ENCODE measurements around the gene THSD4.

THSD4 gene

GRCh38 chr15:71242292-71242691 lies 127.0 kb downstream of the THSD4 start:
- no peak overlapping the region for H3K9ac ChIP-seq
- H3K79me2 ChIP-seq (ENCODE audit: insufficient read depth, low read depth), result no peaks in the 10 kb centered on the region
- TF ChIP-seq, protein P1, sequence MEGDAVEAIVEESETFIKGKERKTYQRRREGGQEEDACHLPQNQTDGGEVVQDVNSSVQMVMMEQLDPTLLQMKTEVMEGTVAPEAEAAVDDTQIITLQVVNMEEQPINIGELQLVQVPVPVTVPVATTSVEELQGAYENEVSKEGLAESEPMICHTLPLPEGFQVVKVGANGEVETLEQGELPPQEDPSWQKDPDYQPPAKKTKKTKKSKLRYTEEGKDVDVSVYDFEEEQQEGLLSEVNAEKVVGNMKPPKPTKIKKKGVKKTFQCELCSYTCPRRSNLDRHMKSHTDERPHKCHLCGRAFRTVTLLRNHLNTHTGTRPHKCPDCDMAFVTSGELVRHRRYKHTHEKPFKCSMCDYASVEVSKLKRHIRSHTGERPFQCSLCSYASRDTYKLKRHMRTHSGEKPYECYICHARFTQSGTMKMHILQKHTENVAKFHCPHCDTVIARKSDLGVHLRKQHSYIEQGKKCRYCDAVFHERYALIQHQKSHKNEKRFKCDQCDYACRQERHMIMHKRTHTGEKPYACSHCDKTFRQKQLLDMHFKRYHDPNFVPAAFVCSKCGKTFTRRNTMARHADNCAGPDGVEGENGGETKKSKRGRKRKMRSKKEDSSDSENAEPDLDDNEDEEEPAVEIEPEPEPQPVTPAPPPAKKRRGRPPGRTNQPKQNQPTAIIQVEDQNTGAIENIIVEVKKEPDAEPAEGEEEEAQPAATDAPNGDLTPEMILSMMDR (conservative IDR thresholded peaks at IDR 0.05; ENCODE audit: low read depth, low read length), result no peak
- no peak overlapping the region for H2AFZ ChIP-seq (ENCODE audit: low read depth)
- H3K4me1 ChIP-seq (ENCODE audit: low read depth, poor library complexity, severe bottlenecking), result no peaks in the 10 kb centered on the region
- H3K36me3 ChIP-seq (ENCODE audit: insufficient read depth), result no peaks in the 10 kb centered on the region
- H3K27ac ChIP-seq, result no peak overlapping the region
- no peaks in the 10 kb centered on the region for H4K20me1 ChIP-seq (ENCODE audit: insufficient read depth)
- no peaks in the 10 kb centered on the region for H3K27me3 ChIP-seq (ENCODE audit: insufficient read depth, low read depth)
- no peak overlapping the region for H3K4me3 ChIP-seq (IDR thresholded peaks at IDR 0.05; ENCODE audit: insufficient read depth, low read depth, low read length)
- no peak overlapping the region for H3K4me2 ChIP-seq

- H3K4me3 ChIP-seq (IDR thresholded peaks at IDR 0.05; ENCODE audit: insufficient read depth, low read depth, low read length), result no peak overlapping the region
- TF ChIP-seq, protein P1 (conservative IDR thresholded peaks at IDR 0.05; ENCODE audit: low read depth, low read length), result no peak
- no peaks in the 10 kb centered on the region for H3K4me1 ChIP-seq (ENCODE audit: low read depth, poor library complexity, severe bottlenecking)
- no peak overlapping the region for H2AFZ ChIP-seq (ENCODE audit: low read depth)
- H3K9ac ChIP-seq, result no peak overlapping the region
- no peak overlapping the region for H3K27ac ChIP-seq
- no peaks in the 10 kb centered on the region for H3K36me3 ChIP-seq (ENCODE audit: insufficient read depth)
- no peaks in the 10 kb centered on the region for H3K27me3 ChIP-seq (ENCODE audit: insufficient read depth, low read depth)
- H4K20me1 ChIP-seq (ENCODE audit: insufficient read depth), result no peaks in the 10 kb centered on the region
- H3K79me2 ChIP-seq (ENCODE audit: insufficient read depth, low read depth), result no peaks in the 10 kb centered on the region
- H3K4me2 ChIP-seq, result no peak overlapping the region
Measured at GRCh38 chr15:71244250-71244649, 129.0 kb downstream of the THSD4 start.

DNA sequence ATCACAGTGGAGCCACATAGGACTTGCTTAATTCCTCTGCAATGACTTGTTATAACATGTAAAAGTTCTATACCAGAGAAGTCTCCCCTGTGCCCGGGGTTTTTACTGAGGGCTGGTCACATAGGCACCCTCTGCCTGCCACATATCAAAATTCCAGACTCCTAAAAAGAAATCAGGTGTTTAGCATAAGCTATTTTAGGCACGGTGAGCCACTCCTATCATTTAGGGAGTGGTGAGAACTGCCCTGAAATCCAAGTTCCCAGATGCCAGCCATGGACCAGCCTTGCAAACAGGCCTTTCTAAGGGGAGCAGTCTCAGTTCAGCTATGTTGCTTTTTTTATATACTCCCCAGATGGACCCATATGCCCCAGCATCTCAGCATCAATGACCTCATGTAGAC lies 130.3 kb downstream of the THSD4 start:
- H2AFZ ChIP-seq (ENCODE audit: low read depth), result no peak overlapping the region
- H3K79me2 ChIP-seq (ENCODE audit: insufficient read depth, low read depth), result no peaks in the 10 kb centered on the region
- no peaks in the 10 kb centered on the region for H3K4me1 ChIP-seq (ENCODE audit: low read depth, poor library complexity, severe bottlenecking)
- H3K4me2 ChIP-seq, result no peak overlapping the region
- H3K36me3 ChIP-seq (ENCODE audit: insufficient read depth), result no peaks in the 10 kb centered on the region
- no peaks in the 10 kb centered on the region for H4K20me1 ChIP-seq (ENCODE audit: insufficient read depth)
- H3K27ac ChIP-seq, result no peak overlapping the region
- no peak overlapping the region for H3K4me3 ChIP-seq (IDR thresholded peaks at IDR 0.05; ENCODE audit: insufficient read depth, low read depth, low read length)
- H3K27me3 ChIP-seq (ENCODE audit: insufficient read depth, low read depth), result no peaks in the 10 kb centered on the region
- TF ChIP-seq, protein P1 (conservative IDR thresholded peaks at IDR 0.05; ENCODE audit: low read depth, low read length), result no peak
- no peak overlapping the region for H3K9ac ChIP-seq

DNA sequence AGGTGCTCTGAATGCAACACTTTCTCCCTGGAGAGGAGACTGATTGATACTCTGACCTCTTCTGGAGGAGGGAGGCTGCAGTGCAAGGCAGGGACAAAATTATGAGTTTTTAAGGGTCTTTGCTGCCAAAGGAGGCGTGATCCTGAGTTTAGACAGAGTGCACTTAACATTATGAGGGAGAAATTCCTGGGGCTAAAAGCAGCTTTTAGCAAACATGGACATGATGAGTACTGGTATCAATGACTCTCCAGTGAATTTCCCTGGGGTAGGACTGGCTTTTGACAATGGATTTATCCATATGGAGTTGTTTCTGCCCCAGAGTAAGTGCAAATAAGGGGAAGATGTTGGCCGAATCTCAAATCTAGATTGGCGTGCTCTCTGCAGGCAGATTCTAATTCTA lies 133.1 kb downstream of the THSD4 start:
- Histone ChIP-seq H3K4me2 (no peak overlapping the region), H3K4me3 (IDR thresholded peaks at IDR 0.05; ENCODE audit: insufficient read depth, low read depth, low read length) (no peak overlapping the region), H2AFZ (ENCODE audit: low read depth) (no peak overlapping the region), H3K27me3 (ENCODE audit: insufficient read depth, low read depth) (no peaks in the 10 kb centered on the region), H4K20me1 (ENCODE audit: insufficient read depth) (no peaks in the 10 kb centered on the region), H3K9ac (no peak overlapping the region), H3K27ac (no peak overlapping the region), H3K4me1 (ENCODE audit: low read depth, poor library complexity, severe bottlenecking) (no peaks in the 10 kb centered on the region), H3K36me3 (ENCODE audit: insufficient read depth) (no peaks in the 10 kb centered on the region), H3K79me2 (ENCODE audit: insufficient read depth, low read depth) (no peaks in the 10 kb centered on the region)
- TF ChIP-seq, protein P1 (conservative IDR thresholded peaks at IDR 0.05; ENCODE audit: low read depth, low read length), result no peak
